HepG2 (cell line): ENCODE results near the gene KCNQ2. TPM values are rescaled to one million over a fixed set of nuclear protein-coding genes. Genes with fewer than 3 reads are reported as not detected.
A peak's percentile ranks its signal among the peaks of the same experiment; 100 is the strongest.

ENCODE experiments used
- ARHGAP35 ChIP-seq: sonication (generic); formaldehyde crosslinking; IDR thresholded peaks from 2 replicates; pipeline ENCODE4 v1.9.0; 2022; ENCODE audit warnings: mild to moderate bottlenecking, inconsistent platforms, moderate library complexity, missing genetic modification reagents, borderline replicate concordance
- FOXC1 ChIP-seq: sonication (generic); formaldehyde crosslinking; IDR thresholded peaks from 2 replicates; pipeline ENCODE4 v1.8.0; 2022; ENCODE audit warnings: mild to moderate bottlenecking, missing genetic modification reagents, borderline replicate concordance
- HDAC2 ChIP-seq: sonication (generic); formaldehyde crosslinking; IDR thresholded peaks from 2 replicates; pipeline ENCODE4 v1.4.0; 2020; ENCODE audit warnings: missing genetic modification reagents
- ISL2 ChIP-seq: sonication (generic); formaldehyde crosslinking; IDR thresholded peaks from 2 replicates; pipeline ENCODE4 v1.5.0; 2020; ENCODE audit warnings: missing genetic modification reagents
- ISX ChIP-seq: sonication (generic); formaldehyde crosslinking; conservative IDR thresholded peaks from 2 replicates; pipeline ENCODE4 v1.5.0; 2020; ENCODE audit warnings: missing genetic modification reagents
- MIER3 ChIP-seq: IDR thresholded peaks from 2 replicates; pipeline ENCODE4 v1.6.1; 2016; ENCODE audit warnings: missing compliant biosample characterization, borderline replicate concordance
- NFE2 ChIP-seq: sonication (generic); formaldehyde crosslinking; IDR thresholded peaks from 2 replicates; pipeline ENCODE4 v1.4.0; 2020; ENCODE audit warnings: missing genetic modification reagents
- NFE2L1 ChIP-seq: sonication (generic); formaldehyde crosslinking; IDR thresholded peaks from 2 replicates; pipeline ENCODE4 v1.4.0; 2020; ENCODE audit warnings: missing genetic modification reagents, mild to moderate bottlenecking, borderline replicate concordance
- SAP130 ChIP-seq: IDR thresholded peaks from 2 replicates; pipeline ENCODE4 v1.6.1; 2016; ENCODE audit warnings: low read depth
- SMC3 ChIP-seq: IDR thresholded peaks from 2 replicates; pipeline ENCODE4 v1.6.1; 2011; ENCODE audit warnings: low read length, improper control_type of control experiment
- SRSF1 ChIP-seq: fragments of 200-400 bp; formaldehyde crosslinking; optimal IDR thresholded peaks from 2 replicates; pipeline ENCODE3; 2017; ENCODE audit warnings: mild to moderate bottlenecking, low read depth, low read length, moderate library complexity
- TEAD3 ChIP-seq: optimal IDR thresholded peaks from 2 replicates; pipeline ENCODE3; 2016; ENCODE audit warnings: borderline replicate concordance
- THYN1 ChIP-seq: sonication (generic); formaldehyde crosslinking; IDR thresholded peaks from 2 replicates; pipeline ENCODE4 v1.8.1; 2023; ENCODE audit warnings: low read depth, mild to moderate bottlenecking, moderate library complexity, missing genetic modification reagents, borderline replicate concordance
- ZBTB38 ChIP-seq: sonication (generic); formaldehyde crosslinking; IDR thresholded peaks from 2 replicates; pipeline ENCODE4 v1.5.1; 2020; ENCODE audit warnings: mild to moderate bottlenecking, missing genetic modification reagents
- ZBTB42 ChIP-seq: sonication (generic); formaldehyde crosslinking; IDR thresholded peaks from 2 replicates; pipeline ENCODE4 v1.5.0; 2020; ENCODE audit warnings: mild to moderate bottlenecking, missing genetic modification reagents
- ZNF142 ChIP-seq: sonication (generic); formaldehyde crosslinking; IDR thresholded peaks from 2 replicates; pipeline ENCODE4 v1.4.0; 2020; ENCODE audit warnings: missing genetic modification reagents
- ZNF264 ChIP-seq: sonication (generic); formaldehyde crosslinking; IDR thresholded peaks from 2 replicates; pipeline ENCODE4 v1.4.0; 2020; ENCODE audit warnings: missing genetic modification reagents
- ZNF33B ChIP-seq: sonication (generic); formaldehyde crosslinking; IDR thresholded peaks from 2 replicates; pipeline ENCODE4 v1.5.1; 2020; ENCODE audit warnings: mild to moderate bottlenecking, missing genetic modification reagents
- ZNF615 ChIP-seq: sonication (generic); formaldehyde crosslinking; IDR thresholded peaks from 2 replicates; pipeline ENCODE4 v1.5.0; 2020; ENCODE audit warnings: mild to moderate bottlenecking, missing genetic modification reagents, borderline replicate concordance
- polyA plus RNA-seq, 8 experiments: library from polyadenylated mRNA; depleted of rRNA in 3 of 8; stranded (reverse) in 7 of 8; unstranded in 1 of 8; fragments of >200 nt; fragmentation: Illumina TruSeq in 4 of 8; extraction: Trizol in 4 of 8; gene quantifications; 2 replicates each; pipeline versions ENCODE4 v1.2.1 to v1.2.3, GENCODE V29; 2011 to 2016; ENCODE audit warnings: low read depth in 4 of 8, missing spikeins in 1 of 8, mixed read lengths in 1 of 8; ENCODE audit not compliant: insufficient read depth in 1 of 8
- total RNA-seq, 5 experiments: library from RNA; depleted of rRNA; stranded (reverse); fragments of >200 nt; fragmentation: Illumina TruSeq; extraction: Trizol; gene quantifications; 2 replicates each; pipeline ENCODE4 v1.2.3, GENCODE V29; 2016; ENCODE audit warnings: low read depth in 1 of 5
- TF ChIP-seq, protein P1 (sequence below): IDR thresholded peaks from 2 replicates; pipeline ENCODE4 v1.6.1; 2016; ENCODE audit warnings: missing compliant biosample characterization, missing genetic modification reagents, borderline replicate concordance
- TF ChIP-seq, protein P2 (sequence below): sonication (generic); formaldehyde crosslinking; conservative IDR thresholded peaks from 2 replicates; pipeline ENCODE4 v1.4.0; 2020; ENCODE audit warnings: missing genetic modification reagents
- TF ChIP-seq, protein P3 (sequence below): sonication (generic); formaldehyde crosslinking; IDR thresholded peaks from 2 replicates; pipeline ENCODE4 v1.5.1; 2020; ENCODE audit warnings: mild to moderate bottlenecking, missing genetic modification reagents, moderate library complexity

Gene KCNQ2
- total and polyA plus RNA-seq, 2 of the 13 experiments (the other 11 are each of a cell fraction or from before 2014, with no cell fraction given): not detected

GRCh38 chr20:63381781-63382431, 90.5 kb downstream of the KCNQ2 start (continued):
- TF ChIP-seq NFE2L1 (CRISPR knock-in tag) (peak; percentile 45; the same call in 1 of the 2 replicates), ISL2 (CRISPR knock-in tag) (0 out of 2 replicates have a peak, but pooled peaks have one; percentile 34), ZBTB42 (CRISPR knock-in tag) (0 out of 2 replicates have a peak, but pooled peaks have one; percentile 33), SRSF1 (peak; percentile 91), ISX (no peak), SMC3 (peak; percentile 45; the same call in 1 of the 2 replicates), MIER3 (peak; percentile 36; the same call in 1 of the 2 replicates), THYN1 (CRISPR knock-in tag) (no peak), ARHGAP35 (no peak), ZNF142 (CRISPR knock-in tag) (0 out of 2 replicates have a peak, but pooled peaks have one; percentile 51), HDAC2 (CRISPR knock-in tag) (no peak), TEAD3 (CRISPR knock-in tag) (peak; percentile 17), SAP130 (CRISPR knock-in tag) (no peak), FOXC1 (CRISPR knock-in tag) (no peak), ZNF33B (CRISPR knock-in tag) (0 out of 2 replicates have a peak, but pooled peaks have one; percentile 43), ZNF264 (no peak), ZNF615 (CRISPR knock-in tag) (no peak), NFE2 (CRISPR knock-in tag) (no peak), ZBTB38 (CRISPR knock-in tag) (no peak)
- TF ChIP-seq, protein P1, sequence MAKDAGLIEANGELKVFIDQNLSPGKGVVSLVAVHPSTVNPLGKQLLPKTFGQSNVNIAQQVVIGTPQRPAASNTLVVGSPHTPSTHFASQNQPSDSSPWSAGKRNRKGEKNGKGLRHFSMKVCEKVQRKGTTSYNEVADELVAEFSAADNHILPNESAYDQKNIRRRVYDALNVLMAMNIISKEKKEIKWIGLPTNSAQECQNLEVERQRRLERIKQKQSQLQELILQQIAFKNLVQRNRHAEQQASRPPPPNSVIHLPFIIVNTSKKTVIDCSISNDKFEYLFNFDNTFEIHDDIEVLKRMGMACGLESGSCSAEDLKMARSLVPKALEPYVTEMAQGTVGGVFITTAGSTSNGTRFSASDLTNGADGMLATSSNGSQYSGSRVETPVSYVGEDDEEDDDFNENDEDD (CRISPR knock-in tag): no peak
- TF ChIP-seq, protein P2, sequence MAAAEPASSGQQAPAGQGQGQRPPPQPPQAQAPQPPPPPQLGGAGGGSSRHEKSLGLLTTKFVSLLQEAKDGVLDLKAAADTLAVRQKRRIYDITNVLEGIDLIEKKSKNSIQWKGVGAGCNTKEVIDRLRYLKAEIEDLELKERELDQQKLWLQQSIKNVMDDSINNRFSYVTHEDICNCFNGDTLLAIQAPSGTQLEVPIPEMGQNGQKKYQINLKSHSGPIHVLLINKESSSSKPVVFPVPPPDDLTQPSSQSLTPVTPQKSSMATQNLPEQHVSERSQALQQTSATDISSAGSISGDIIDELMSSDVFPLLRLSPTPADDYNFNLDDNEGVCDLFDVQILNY (CRISPR knock-in tag): no peak
- TF ChIP-seq, protein P3, sequence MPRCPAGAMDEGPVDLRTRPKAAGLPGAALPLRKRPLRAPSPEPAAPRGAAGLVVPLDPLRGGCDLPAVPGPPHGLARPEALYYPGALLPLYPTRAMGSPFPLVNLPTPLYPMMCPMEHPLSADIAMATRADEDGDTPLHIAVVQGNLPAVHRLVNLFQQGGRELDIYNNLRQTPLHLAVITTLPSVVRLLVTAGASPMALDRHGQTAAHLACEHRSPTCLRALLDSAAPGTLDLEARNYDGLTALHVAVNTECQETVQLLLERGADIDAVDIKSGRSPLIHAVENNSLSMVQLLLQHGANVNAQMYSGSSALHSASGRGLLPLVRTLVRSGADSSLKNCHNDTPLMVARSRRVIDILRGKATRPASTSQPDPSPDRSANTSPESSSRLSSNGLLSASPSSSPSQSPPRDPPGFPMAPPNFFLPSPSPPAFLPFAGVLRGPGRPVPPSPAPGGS (CRISPR knock-in tag): no peak
